H9 (cell line): ENCODE data around the gene FOSL2. TPM values are rescaled to one million over a fixed set of nuclear protein-coding genes. Genes with fewer than 3 reads are reported as not detected.

ENCODE experiments used
- DNase-seq: peaks from one replicate; pipeline ENCODE4 v3.0.0-alpha.2; 2017
- H2AFZ ChIP-seq: one replicate; pipeline ENCODE4 v1.6.1; 2013; ENCODE audit warnings: mild to moderate bottlenecking, low read length, control low read depth, moderate library complexity
- H2AK5ac ChIP-seq: 2 replicates; pipeline ENCODE4 v1.6.1; 2013; ENCODE audit warnings: low read length, control low read depth, mixed read lengths; ENCODE audit not compliant: insufficient read length
- H2BK120ac ChIP-seq: one replicate; pipeline ENCODE4 v1.6.1; 2013; ENCODE audit warnings: low read depth, mild to moderate bottlenecking, low read length, control low read depth, inconsistent platforms; ENCODE audit not compliant: poor library complexity, severe bottlenecking
- H2BK12ac ChIP-seq: 2 replicates; pipeline ENCODE4 v1.6.1; 2013; ENCODE audit warnings: low read length, control low read depth, mixed read lengths, low read depth; ENCODE audit not compliant: insufficient read length
- H2BK15ac ChIP-seq: 2 replicates; pipeline ENCODE4 v1.6.1; 2013; ENCODE audit warnings: low read depth, low read length, control low read depth
- H2BK20ac ChIP-seq: one replicate; pipeline ENCODE4 v1.6.1; 2013; ENCODE audit warnings: low read depth, mild to moderate bottlenecking, low read length, control low read depth, inconsistent platforms; ENCODE audit not compliant: poor library complexity, severe bottlenecking
- H2BK5ac ChIP-seq: 2 replicates; pipeline ENCODE4 v1.6.1; 2013; ENCODE audit warnings: low read length, control low read depth, mixed read lengths; ENCODE audit not compliant: insufficient read length
- H3K14ac ChIP-seq: 2 replicates; pipeline ENCODE4 v1.6.1; 2013; ENCODE audit warnings: low read length, control low read depth; ENCODE audit not compliant: insufficient read depth
- H3K18ac ChIP-seq: 2 replicates; pipeline ENCODE4 v1.6.1; 2013; ENCODE audit warnings: low read depth, mild to moderate bottlenecking, mixed read lengths, low read length, control low read depth; ENCODE audit not compliant: insufficient read length
- H3K23ac ChIP-seq: 2 replicates; pipeline ENCODE4 v1.6.1; 2013; ENCODE audit warnings: low read length, control low read depth, mixed read lengths, low read depth; ENCODE audit not compliant: insufficient read length
- H3K23me2 ChIP-seq: 2 replicates; pipeline ENCODE4 v1.6.1; 2013; ENCODE audit warnings: low read depth, mild to moderate bottlenecking, mixed read lengths, low read length, control low read depth; ENCODE audit not compliant: insufficient read length, poor library complexity, severe bottlenecking
- H3K27ac ChIP-seq: 2 replicates; pipeline ENCODE4 v1.5.1; 2013; ENCODE audit warnings: low read length, control low read depth, mixed read lengths, low read depth; ENCODE audit not compliant: insufficient read length
- H3K27me3 ChIP-seq: 2 replicates; pipeline ENCODE4 v1.6.1; 2013; ENCODE audit warnings: low read length, control low read depth, inconsistent platforms; ENCODE audit not compliant: insufficient read depth
- H3K4ac ChIP-seq: 2 replicates; pipeline ENCODE4 v1.6.1; 2013; ENCODE audit warnings: low read depth, mild to moderate bottlenecking, control low read depth, inconsistent platforms, low read length, moderate library complexity
- H3K4me1 ChIP-seq: 2 replicates; pipeline ENCODE4 v1.6.1; 2013; ENCODE audit warnings: low read length, control low read depth, inconsistent platforms; ENCODE audit not compliant: insufficient read depth
- H3K4me2 ChIP-seq: 2 replicates; pipeline ENCODE4 v1.6.1; 2013; ENCODE audit warnings: low read length, control low read depth, mixed read lengths; ENCODE audit not compliant: insufficient read length, insufficient read depth
- H3K56ac ChIP-seq: 2 replicates; pipeline ENCODE4 v1.6.1; 2013; ENCODE audit warnings: low read depth, mild to moderate bottlenecking, mixed read lengths, low read length, control low read depth; ENCODE audit not compliant: insufficient read length
- H3K79me1 ChIP-seq: 2 replicates; pipeline ENCODE4 v1.6.1; 2013; ENCODE audit warnings: low read depth, mild to moderate bottlenecking, moderate library complexity, low read length, control low read depth, inconsistent platforms; ENCODE audit not compliant: insufficient read depth, poor library complexity, severe bottlenecking
- H3K79me2 ChIP-seq: 2 replicates; pipeline ENCODE4 v1.6.1; 2013; ENCODE audit warnings: low read length, control low read depth, inconsistent platforms; ENCODE audit not compliant: insufficient read depth
- H3K9ac ChIP-seq: 2 replicates; pipeline ENCODE4 v1.6.1; 2013; ENCODE audit warnings: low read length, control low read depth, mixed read lengths; ENCODE audit not compliant: insufficient read length; ENCODE audit errors: extremely low read depth
- H3K9me3 ChIP-seq: one replicate; pipeline ENCODE4 v1.6.1; 2013; ENCODE audit warnings: low read depth, low read length, inconsistent platforms; ENCODE audit not compliant: control insufficient read depth
- H3T11ph ChIP-seq: one replicate; pipeline ENCODE4 v1.6.1; 2013; ENCODE audit warnings: mild to moderate bottlenecking, low read length, control low read depth, inconsistent platforms
- H4K20me1 ChIP-seq: one replicate; pipeline ENCODE4 v1.6.1; 2013; ENCODE audit not compliant: control insufficient read depth, insufficient read length, insufficient read depth
- H4K5ac ChIP-seq: 2 replicates; pipeline ENCODE4 v1.6.1; 2013; ENCODE audit warnings: low read depth, mild to moderate bottlenecking, mixed read lengths, low read length, control low read depth; ENCODE audit not compliant: insufficient read length
- H4K8ac ChIP-seq: replicated peaks from 2 replicates; pipeline ENCODE4 v1.6.1; 2013; ENCODE audit warnings: low read length, control low read depth, mixed read lengths, low read depth; ENCODE audit not compliant: insufficient read length
- H4K91ac ChIP-seq: 2 replicates; pipeline ENCODE4 v1.6.1; 2013; ENCODE audit warnings: low read depth, mild to moderate bottlenecking, moderate library complexity, mixed read lengths, low read length, control low read depth; ENCODE audit not compliant: insufficient read length
- H3K27ac Mint-ChIP-seq, 3 experiments: 2 replicates in 2 of 3; 3 replicates in 1 of 3; pipeline ENCODE4 v1.8.0; 2020 to 2021; ENCODE audit warnings: mixed read lengths in 3 of 3, mild to moderate bottlenecking in 1 of 3, moderate library complexity in 1 of 3
- H3K27me3 Mint-ChIP-seq: 2 replicates; pipeline ENCODE4 v1.8.0; 2021; ENCODE audit warnings: low read depth, mild to moderate bottlenecking, moderate library complexity, mixed read lengths
- H3K36me3 Mint-ChIP-seq, 3 experiments: 2 replicates in 2 of 3; 3 replicates in 1 of 3; pipeline ENCODE4 v1.8.0; 2020 to 2021; ENCODE audit warnings: low read depth in 3 of 3, mixed read lengths in 3 of 3; ENCODE audit not compliant: insufficient read depth in 1 of 3
- H3K4me1 Mint-ChIP-seq, 2 experiments: 2 replicates each; pipeline ENCODE4 v1.8.0; 2020; ENCODE audit warnings: mixed read lengths in 2 of 2
- H3K4me3 Mint-ChIP-seq, 2 experiments: 2 replicates in 1 of 2; 3 replicates in 1 of 2; pipeline ENCODE4 v1.8.0; 2020 to 2021; ENCODE audit warnings: mild to moderate bottlenecking in 2 of 2, mixed read lengths in 2 of 2, moderate library complexity in 1 of 2
- H3K9me3 Mint-ChIP-seq, 2 experiments: 2 replicates in 1 of 2; 3 replicates in 1 of 2; pipeline ENCODE4 v1.8.0; 2020; ENCODE audit warnings: mild to moderate bottlenecking in 2 of 2, mixed read lengths in 2 of 2, moderate library complexity in 1 of 2
- CTCF ChIP-seq: fragments of 200-600 bp; sonication (generic); conservative IDR thresholded peaks from 3 replicates; pipeline ENCODE4 v1.8.0; 2021; ENCODE audit warnings: antibody characterized with exemption, mild to moderate bottlenecking
- WGBS: extraction: QIAGEN DNeasy Blood & Tissue Kit; methylation state at CpG from one replicate; pipeline ENCODE4 v1.1.7; 2013; ENCODE audit warnings: missing lambda C conversion rate, low lambda C conversion rate, mixed read lengths; ENCODE audit not compliant: insufficient read length; ENCODE audit errors: extremely low coverage; 5-methylcytosine and 5-hydroxymethylcytosine counted together
- total RNA-seq: library from RNA; stranded (reverse); gene quantifications from 2 replicates; pipeline ENCODE4 v1.2.1, GENCODE V29; 2021

Gene FOSL2
- total RNA-seq, 1 experiment from 2014 or later, result 7.4 TPM

- no peaks in the 10 kb centered on the region for H3K27me3 Mint-ChIP-seq
- Histone ChIP-seq H3K23ac (no peak overlapping the region), H2AFZ (no peak overlapping the region), H2BK15ac (no peak overlapping the region), H3K14ac (no peak overlapping the region), H2BK120ac (no peak overlapping the region), H3K79me2 (no peaks in the 10 kb centered on the region), H3K4ac (no peak overlapping the region), H3K4me1 (peaks cover 2% of the 10 kb centered on the region; the same call in 1 of the 2 replicates), H3K27ac (no peak overlapping the region), H4K8ac (no peak overlapping the region), H3K23me2 (no peaks in the 10 kb centered on the region), H2BK5ac (no peak overlapping the region), H4K91ac (no peak overlapping the region), H2BK12ac (no peak overlapping the region), H3K27me3 (no peaks in the 10 kb centered on the region), H3T11ph (no peak overlapping the region), H3K18ac (no peak overlapping the region), H2AK5ac (no peak overlapping the region), H3K9me3 (no peaks in the 10 kb centered on the region), H3K4me2 (no peak overlapping the region), H3K9ac (no peak overlapping the region), H3K56ac (no peak overlapping the region), H4K5ac (no peak overlapping the region), H4K20me1 (no peaks in the 10 kb centered on the region), H2BK20ac (no peak overlapping the region), H3K79me1 (no peaks in the 10 kb centered on the region)
- no CpG with 5 or more reads among the region's 27 CpGs for WGBS
- H3K4me1 Mint-ChIP-seq, result peaks cover 12 to 28% of the 10 kb centered on the region in 2 experiments
- no peak for DNase-seq
- H3K27ac Mint-ChIP-seq, result no peak overlapping the region
- peaks cover 4 to 22% (median 12%) of the 10 kb centered on the region in 3 experiments; a peak in 5 of 7 replicates for H3K36me3 Mint-ChIP-seq
- no peak for TF ChIP-seq CTCF
- no peaks in the 10 kb centered on the region for H3K9me3 Mint-ChIP-seq
- H3K4me3 Mint-ChIP-seq, result no peak overlapping the region
Observed at GRCh38 chr2:28411956-28412609, 19.4 kb downstream of the FOSL2 start.
